SK-N-SH (cell line): ENCODE results near the gene SLC9A8. TPM values are rescaled to one million over a fixed set of nuclear protein-coding genes. Genes with fewer than 3 reads are reported as not detected.

Experiments used
- CTCF ChIA-PET: fragments of 300-600, 350-600 bp; formaldehyde crosslinking; extraction: SDS; loops from one replicate; lab custom pipeline; 2021; lab: Yijun Ruan, JAX
- POLR2A ChIA-PET: fragments of 350-600 bp; sonication (Branson Sonifier 250); formaldehyde crosslinking; extraction: SDS; loops from one replicate; lab custom pipeline; 2020; ENCODE audit warnings: antibody characterized with exemption, inconsistent platforms; lab: Yijun Ruan, JAX
- DNase-seq: peaks from one replicate; pipeline ENCODE4 v3.0.0; 2012
- H2AFZ ChIP-seq: fragments of 200-600 bp; sonication (generic); 2 replicates; pipeline ENCODE4 v1.8.1; 2016; ENCODE audit warnings: antibody characterized with exemption, mild to moderate bottlenecking, low read depth
- H3F3A ChIP-seq: fragments of 200-600 bp; sonication (generic); replicated peaks from 2 replicates; pipeline ENCODE3; 2016; ENCODE audit warnings: antibody characterized with exemption, mild to moderate bottlenecking; ENCODE audit not compliant: insufficient read depth
- H3K27ac ChIP-seq, 2 experiments: fragments of 200-500 bp in 1 of 2; fragments of 200-600 bp in 1 of 2; sonication (Bioruptor generic) in 1 of 2; sonication (generic), shearing (Covaris generic) in 1 of 2; 2 replicates each; pipeline versions ENCODE4 v1.5.1 to v1.6.1; 2014 to 2016; ENCODE audit warnings: low read depth in 2 of 2, inconsistent platforms in 1 of 2, low read length in 1 of 2, mild to moderate bottlenecking in 1 of 2, mixed read lengths in 1 of 2
- H3K27me3 ChIP-seq: fragments of 200-600 bp; sonication (generic), shearing (Covaris generic); 2 replicates; pipeline ENCODE4 v1.6.1; 2016; ENCODE audit warnings: mixed run types; ENCODE audit not compliant: insufficient read depth
- H3K36me3 ChIP-seq, 2 experiments: fragments of 200-500 bp in 1 of 2; fragments of 200-600 bp in 1 of 2; sonication (Bioruptor generic) in 1 of 2; sonication (generic) in 1 of 2; replicated peaks in 1 of 2; 2 replicates each; pipeline versions ENCODE3 to v1.5.1; 2014 to 2016; ENCODE audit warnings: low read length in 1 of 2, mild to moderate bottlenecking in 1 of 2; ENCODE audit not compliant: insufficient read depth in 2 of 2, control insufficient read depth in 1 of 2
- H3K4me1 ChIP-seq, 2 experiments: fragments of 200-500 bp in 1 of 2; fragments of 200-600 bp in 1 of 2; sonication (Bioruptor generic) in 1 of 2; sonication (generic), shearing (Covaris generic) in 1 of 2; 2 replicates each; pipeline versions ENCODE4 v1.5.1 to v1.6.1; 2014 to 2016; ENCODE audit warnings: low read depth in 1 of 2, low read length in 1 of 2, mixed run types in 1 of 2; ENCODE audit not compliant: insufficient read depth in 2 of 2, control insufficient read depth in 1 of 2
- H3K4me2 ChIP-seq: fragments of 200-600 bp; sonication (generic), shearing (Covaris generic); 2 replicates; pipeline ENCODE4 v1.6.1; 2017; ENCODE audit warnings: mixed run types
- H3K4me3 ChIP-seq, 2 experiments: fragments of 200-500 bp in 1 of 2; fragments of 200-600 bp in 1 of 2; sonication (Bioruptor generic) in 1 of 2; sonication (generic), shearing (Covaris generic) in 1 of 2; 2 replicates each; pipeline versions ENCODE4 v1.5.1 to v1.8.1; 2014 to 2016; ENCODE audit warnings: low read depth in 2 of 2, inconsistent platforms in 1 of 2, low read length in 1 of 2, mild to moderate bottlenecking in 1 of 2, mixed read lengths in 1 of 2, moderate library complexity in 1 of 2
- H3K79me2 ChIP-seq: fragments of 200-600 bp; sonication (generic); 2 replicates; pipeline ENCODE4 v1.8.1; 2017; ENCODE audit warnings: mild to moderate bottlenecking; ENCODE audit not compliant: insufficient read depth
- H3K9ac ChIP-seq: fragments of 200-600 bp; sonication (generic); 2 replicates; pipeline ENCODE4 v1.6.1; 2017; ENCODE audit warnings: mixed run types
- H3K9me2 ChIP-seq: fragments of 200-600 bp; sonication (generic); 2 replicates; pipeline ENCODE4 v1.6.1; 2017; ENCODE audit warnings: mixed run types
- H3K9me3 ChIP-seq: fragments of 200-600 bp; sonication (generic); 2 replicates; pipeline ENCODE4 v1.6.1; 2017; ENCODE audit warnings: mixed run types, mild to moderate bottlenecking, moderate library complexity
- H4K20me1 ChIP-seq: fragments of 200-600 bp; sonication (generic); 2 replicates; pipeline ENCODE4 v1.6.1; 2017; ENCODE audit warnings: mild to moderate bottlenecking, mixed run types; ENCODE audit not compliant: insufficient read depth
- FOXM1 ChIP-seq: IDR thresholded peaks from 2 replicates; pipeline ENCODE4 v1.4.0; 2012; ENCODE audit warnings: low read depth, mild to moderate bottlenecking
- GABPA ChIP-seq: IDR thresholded peaks from 2 replicates; pipeline ENCODE4 v1.4.0; 2012; ENCODE audit warnings: low read depth, mild to moderate bottlenecking
- GATA2 ChIP-seq: sonication (generic); formaldehyde crosslinking; IDR thresholded peaks from 2 replicates; pipeline ENCODE4 v1.5.0; 2020; ENCODE audit warnings: mild to moderate bottlenecking, missing genetic modification reagents
- JUND ChIP-seq: IDR thresholded peaks from 2 replicates; pipeline ENCODE4 v1.4.0; 2012
- MXI1 ChIP-seq: IDR thresholded peaks from 2 replicates; pipeline ENCODE4 v1.6.1; 2012; ENCODE audit warnings: mild to moderate bottlenecking, low read depth, low read length, improper control_type of control experiment
- NRF1 ChIP-seq: IDR thresholded peaks from 2 replicates; pipeline ENCODE4 v1.6.1; 2012; ENCODE audit warnings: low read depth, mild to moderate bottlenecking, low read length
- PBX3 ChIP-seq: IDR thresholded peaks from 2 replicates; pipeline ENCODE4; 2012
- RXRA ChIP-seq: IDR thresholded peaks from 2 replicates; pipeline ENCODE4 v1.4.0; 2012; ENCODE audit warnings: low read depth, mild to moderate bottlenecking, borderline replicate concordance
- SIN3A ChIP-seq: IDR thresholded peaks from 2 replicates; pipeline ENCODE4 v1.6.1; 2012; ENCODE audit warnings: low read depth, mild to moderate bottlenecking, low read length, moderate library complexity, borderline replicate concordance
- USF2 ChIP-seq: fragments of 150-350 bp; IDR thresholded peaks from 2 replicates; pipeline ENCODE4 v1.6.1; 2017; ENCODE audit warnings: antibody characterized with exemption, low read length, low read depth, borderline replicate concordance
- YY1 ChIP-seq: IDR thresholded peaks from 2 replicates; pipeline ENCODE4 v1.4.0; 2012; ENCODE audit warnings: low read depth, mild to moderate bottlenecking
- WGBS: methylation state at CpG from one replicate; pipeline ENCODE4 v1.1.6; 2017; ENCODE audit warnings: low lambda C conversion rate; 5-methylcytosine and 5-hydroxymethylcytosine counted together
- polyA plus RNA-seq, 3 experiments: library from polyadenylated mRNA; depleted of rRNA; stranded (reverse); fragments of >200 nt; gene quantifications; 2 replicates each; pipeline ENCODE4 v1.2.3, GENCODE V29; 2012
- TF ChIP-seq, protein P1 (sequence below): fragments of 200-600 bp; sonication (generic); IDR thresholded peaks from 2 replicates; pipeline ENCODE4 v1.6.1; 2017; ENCODE audit warnings: antibody characterized with exemption, mild to moderate bottlenecking, moderate library complexity
- TF ChIP-seq, protein P2 (sequence below): IDR thresholded peaks from 2 replicates; pipeline ENCODE4 v1.4.0; 2012; ENCODE audit warnings: low read depth
- TF ChIP-seq, protein P3 (sequence below): IDR thresholded peaks from 2 replicates; pipeline ENCODE4 v1.6.1; 2012; ENCODE audit warnings: mild to moderate bottlenecking, low read depth, low read length, moderate library complexity

The SLC9A8 gene
- polyA plus RNA-seq, 1 of the 3 experiments (the other 2 are of a cell fraction): 3.4 TPM

GRCh38 chr20:49937027-49937929 lies 124.7 kb downstream of the SLC9A8 start:
- peaks cover 61% of the 10 kb centered on the region for H3K79me2 ChIP-seq
- TF ChIP-seq, protein P1, sequence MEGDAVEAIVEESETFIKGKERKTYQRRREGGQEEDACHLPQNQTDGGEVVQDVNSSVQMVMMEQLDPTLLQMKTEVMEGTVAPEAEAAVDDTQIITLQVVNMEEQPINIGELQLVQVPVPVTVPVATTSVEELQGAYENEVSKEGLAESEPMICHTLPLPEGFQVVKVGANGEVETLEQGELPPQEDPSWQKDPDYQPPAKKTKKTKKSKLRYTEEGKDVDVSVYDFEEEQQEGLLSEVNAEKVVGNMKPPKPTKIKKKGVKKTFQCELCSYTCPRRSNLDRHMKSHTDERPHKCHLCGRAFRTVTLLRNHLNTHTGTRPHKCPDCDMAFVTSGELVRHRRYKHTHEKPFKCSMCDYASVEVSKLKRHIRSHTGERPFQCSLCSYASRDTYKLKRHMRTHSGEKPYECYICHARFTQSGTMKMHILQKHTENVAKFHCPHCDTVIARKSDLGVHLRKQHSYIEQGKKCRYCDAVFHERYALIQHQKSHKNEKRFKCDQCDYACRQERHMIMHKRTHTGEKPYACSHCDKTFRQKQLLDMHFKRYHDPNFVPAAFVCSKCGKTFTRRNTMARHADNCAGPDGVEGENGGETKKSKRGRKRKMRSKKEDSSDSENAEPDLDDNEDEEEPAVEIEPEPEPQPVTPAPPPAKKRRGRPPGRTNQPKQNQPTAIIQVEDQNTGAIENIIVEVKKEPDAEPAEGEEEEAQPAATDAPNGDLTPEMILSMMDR: no peak
- TF ChIP-seq MXI1 (no peak; the same call in 1 of the 2 replicates), USF2 (no peak), SIN3A (no peak), JUND (no peak), PBX3 (no peak)
- peaks cover 12 to 27% of the 10 kb centered on the region in 2 experiments for H3K36me3 ChIP-seq
- H3K4me3 ChIP-seq: peak overlapping the region; percentile 74 to 90
- H3F3A ChIP-seq: peaks cover 17% of the 10 kb centered on the region
- H3K9me2 ChIP-seq: no peaks in the 10 kb centered on the region
- no peaks in the 10 kb centered on the region for H3K9me3 ChIP-seq
- H2AFZ ChIP-seq: no peak overlapping the region; the same call in 1 of the 2 replicates
- H3K4me2 ChIP-seq: peak overlapping the region; percentile 89
- ChIA-PET POLR2A (interaction anchor here (0.6 to 1.1 kb wide), 2 partner anchors 134 to 243 kb away, joined by 3 to 5 read pairs; no protein-coding TSS in a partner anchor), CTCF (interaction anchor here (0.9 to 3.5 kb wide), 8 partner anchors 9 to 327 kb away, joined by 3 to 24 read pairs (median 4); no protein-coding TSS in a partner anchor)
- peaks cover 18 to 21% of the 10 kb centered on the region in 2 experiments; a peak in 3 of 4 replicates for H3K4me1 ChIP-seq
- DNase-seq: peak; percentile 48
- 15% methylated on average over 12 of the region's 12 CpGs for WGBS
- no peaks in the 10 kb centered on the region for H3K27me3 ChIP-seq
- peaks cover 18% of the 10 kb centered on the region for H4K20me1 ChIP-seq
- peak overlapping the region; percentile 66 for H3K27ac ChIP-seq
- peak overlapping the region; percentile 91 for H3K9ac ChIP-seq

- H3K4me3 ChIP-seq: peak overlapping the region; percentile 26 to 90
- WGBS: 50% methylated on average over 12 of the region's 12 CpGs
- TF ChIP-seq MXI1 (peak; percentile 71), FOXM1 (no peak), YY1 (no peak), NRF1 (no peak), GABPA (no peak), GATA2 (CRISPR knock-in tag) (no peak), RXRA (no peak)
- TF ChIP-seq, protein P2, sequence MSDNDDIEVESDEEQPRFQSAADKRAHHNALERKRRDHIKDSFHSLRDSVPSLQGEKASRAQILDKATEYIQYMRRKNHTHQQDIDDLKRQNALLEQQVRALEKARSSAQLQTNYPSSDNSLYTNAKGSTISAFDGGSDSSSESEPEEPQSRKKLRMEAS: peak; percentile 50; the same call in 1 of the 2 replicates
- TF ChIP-seq, protein P3, sequence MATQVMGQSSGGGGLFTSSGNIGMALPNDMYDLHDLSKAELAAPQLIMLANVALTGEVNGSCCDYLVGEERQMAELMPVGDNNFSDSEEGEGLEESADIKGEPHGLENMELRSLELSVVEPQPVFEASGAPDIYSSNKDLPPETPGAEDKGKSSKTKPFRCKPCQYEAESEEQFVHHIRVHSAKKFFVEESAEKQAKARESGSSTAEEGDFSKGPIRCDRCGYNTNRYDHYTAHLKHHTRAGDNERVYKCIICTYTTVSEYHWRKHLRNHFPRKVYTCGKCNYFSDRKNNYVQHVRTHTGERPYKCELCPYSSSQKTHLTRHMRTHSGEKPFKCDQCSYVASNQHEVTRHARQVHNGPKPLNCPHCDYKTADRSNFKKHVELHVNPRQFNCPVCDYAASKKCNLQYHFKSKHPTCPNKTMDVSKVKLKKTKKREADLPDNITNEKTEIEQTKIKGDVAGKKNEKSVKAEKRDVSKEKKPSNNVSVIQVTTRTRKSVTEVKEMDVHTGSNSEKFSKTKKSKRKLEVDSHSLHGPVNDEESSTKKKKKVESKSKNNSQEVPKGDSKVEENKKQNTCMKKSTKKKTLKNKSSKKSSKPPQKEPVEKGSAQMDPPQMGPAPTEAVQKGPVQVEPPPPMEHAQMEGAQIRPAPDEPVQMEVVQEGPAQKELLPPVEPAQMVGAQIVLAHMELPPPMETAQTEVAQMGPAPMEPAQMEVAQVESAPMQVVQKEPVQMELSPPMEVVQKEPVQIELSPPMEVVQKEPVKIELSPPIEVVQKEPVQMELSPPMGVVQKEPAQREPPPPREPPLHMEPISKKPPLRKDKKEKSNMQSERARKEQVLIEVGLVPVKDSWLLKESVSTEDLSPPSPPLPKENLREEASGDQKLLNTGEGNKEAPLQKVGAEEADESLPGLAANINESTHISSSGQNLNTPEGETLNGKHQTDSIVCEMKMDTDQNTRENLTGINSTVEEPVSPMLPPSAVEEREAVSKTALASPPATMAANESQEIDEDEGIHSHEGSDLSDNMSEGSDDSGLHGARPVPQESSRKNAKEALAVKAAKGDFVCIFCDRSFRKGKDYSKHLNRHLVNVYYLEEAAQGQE: no peak
Observed at GRCh38 chr20:49938173-49939163, 125.8 kb downstream of the SLC9A8 start.

More at GRCh38 chr20:49938173-49939163, 125.8 kb downstream of the SLC9A8 start:
- Histone ChIP-seq H3K9me3 (no peaks in the 10 kb centered on the region), H3K36me3 (peaks cover 12 to 30% of the 10 kb centered on the region in 2 experiments), H3K4me1 (peaks cover 18 to 21% of the 10 kb centered on the region in 2 experiments; a peak in 3 of 4 replicates), H3K79me2 (peaks cover 73% of the 10 kb centered on the region), H3K9ac (no peak overlapping the region), H3K27ac (peak overlapping the region; percentile 64 to 66), H3F3A (peaks cover 17% of the 10 kb centered on the region), H4K20me1 (peaks cover 18% of the 10 kb centered on the region), H3K9me2 (no peaks in the 10 kb centered on the region), H3K4me2 (peak overlapping the region; percentile 89), H2AFZ (no peak overlapping the region; the same call in 1 of the 2 replicates), H3K27me3 (no peaks in the 10 kb centered on the region)
- DNase-seq: peak; percentile 76
- ChIA-PET POLR2A (interaction anchor here (1.1 kb wide), 1 partner anchor 133 kb away, joined by 5 read pairs; no protein-coding TSS in a partner anchor), CTCF (interaction anchor here (0.7 to 3.5 kb wide), 4 partner anchors 9 to 133 kb away, joined by 3 to 24 read pairs (median 11); no protein-coding TSS in a partner anchor)
